IPS-20b (cell line): Measurements from ENCODE around the gene CCDC196.
"Not testable (repeated sequence)": the region's sequence is repeated elsewhere in the genome, so short reads cannot be mapped to it uniquely, and the experiment has no call there.

Experiments used
- H3K27ac ChIP-seq: one replicate; pipeline ENCODE4 v1.5.1; 2013; ENCODE audit warnings: low read length
- H3K27me3 ChIP-seq: 2 replicates; pipeline ENCODE4 v1.6.1; 2013; ENCODE audit warnings: mild to moderate bottlenecking, low read length, inconsistent platforms; ENCODE audit not compliant: insufficient read depth
- H3K36me3 ChIP-seq: 2 replicates; pipeline ENCODE4 v1.6.1; 2013; ENCODE audit warnings: low read depth, mild to moderate bottlenecking, inconsistent platforms, low read length, moderate library complexity; ENCODE audit not compliant: insufficient read depth
- H3K4me1 ChIP-seq: 2 replicates; pipeline ENCODE4 v1.6.1; 2013; ENCODE audit warnings: mild to moderate bottlenecking, control low read depth, inconsistent platforms, low read length, moderate library complexity; ENCODE audit not compliant: insufficient read depth
- H3K4me3 ChIP-seq: 2 replicates; pipeline ENCODE4 v1.5.1; 2013; ENCODE audit warnings: mild to moderate bottlenecking, low read length, inconsistent platforms
- H3K9ac ChIP-seq: 2 replicates; pipeline ENCODE4 v1.6.1; 2013; ENCODE audit warnings: low read depth, mild to moderate bottlenecking, inconsistent platforms, low read length, moderate library complexity
- H3K9me3 ChIP-seq: 2 replicates; pipeline ENCODE4 v1.6.1; 2013; ENCODE audit warnings: mild to moderate bottlenecking, low read depth, low read length, inconsistent platforms; ENCODE audit not compliant: insufficient read depth

The CCDC196 gene

GRCh38 chr14:66514213-66514612 is 28.0 kb downstream of the CCDC196 start:
- H3K27ac ChIP-seq, result no peak overlapping the region
- H3K9me3 ChIP-seq, result no peaks in the 10 kb centered on the region
- no peaks in the 10 kb centered on the region for H3K36me3 ChIP-seq
- no peak overlapping the region for H3K4me3 ChIP-seq
- H3K9ac ChIP-seq, result no peak overlapping the region
- peaks cover 20% of the 10 kb centered on the region for H3K27me3 ChIP-seq
- H3K4me1 ChIP-seq, result peaks cover 6% of the 10 kb centered on the region; the same call in 1 of the 2 replicates

- Histone ChIP-seq H3K9ac (no peak overlapping the region), H3K4me3 (no peak overlapping the region), H3K27me3 (no peaks in the 10 kb centered on the region), H3K27ac (no peak overlapping the region), H3K4me1 (no peaks in the 10 kb centered on the region), H3K9me3 (no peaks in the 10 kb centered on the region), H3K36me3 (no peaks in the 10 kb centered on the region)
These were observed 44.4 kb downstream of the CCDC196 start for GRCh38 chr14:66530526-66530925.

- Histone ChIP-seq H3K9me3 (no peaks in the 10 kb centered on the region), H3K27ac (no peak overlapping the region), H3K4me3 (no peak overlapping the region), H3K27me3 (no peaks in the 10 kb centered on the region), H3K9ac (no peak overlapping the region), H3K36me3 (no peaks in the 10 kb centered on the region), H3K4me1 (no peaks in the 10 kb centered on the region)
These were observed 52.9 kb downstream of the CCDC196 start for GRCh38 chr14:66539034-66539433.

GRCh38 chr14:66540038-66540437 is 53.9 kb downstream of the CCDC196 start:
- H3K4me3 ChIP-seq, result no peak overlapping the region
- no peaks in the 10 kb centered on the region for H3K4me1 ChIP-seq
- H3K27ac ChIP-seq, result no peak overlapping the region
- no peaks in the 10 kb centered on the region for H3K36me3 ChIP-seq
- no peaks in the 10 kb centered on the region for H3K27me3 ChIP-seq
- no peak overlapping the region for H3K9ac ChIP-seq
- H3K9me3 ChIP-seq, result no peaks in the 10 kb centered on the region

- Histone ChIP-seq H3K9me3 (no peaks in the 10 kb centered on the region), H3K9ac (no peak overlapping the region), H3K27me3 (no peaks in the 10 kb centered on the region)
These were observed 55.5 kb downstream of the CCDC196 start for GRCh38 chr14:66541627-66542026.

GRCh38 chr14:66543996-66544395 is 57.8 kb downstream of the CCDC196 start:
- no peak overlapping the region for H3K27ac ChIP-seq
- no peak overlapping the region for H3K9ac ChIP-seq
- H3K27me3 ChIP-seq, result no peaks in the 10 kb centered on the region
- no peaks in the 10 kb centered on the region for H3K9me3 ChIP-seq
- H3K4me1 ChIP-seq, result no peaks in the 10 kb centered on the region
- H3K4me3 ChIP-seq, result no peak overlapping the region
- H3K36me3 ChIP-seq, result no peaks in the 10 kb centered on the region

More at GRCh38 chr14:66541627-66542026, 55.5 kb downstream of the CCDC196 start:
- Histone ChIP-seq H3K36me3 (no peaks in the 10 kb centered on the region), H3K4me1 (no peaks in the 10 kb centered on the region), H3K4me3 (no peak overlapping the region), H3K27ac (no peak overlapping the region)

- H3K27me3 ChIP-seq, H3K4me3 ChIP-seq, H3K4me1 ChIP-seq, H3K9me3 ChIP-seq, H3K9ac ChIP-seq, H3K27ac ChIP-seq, H3K36me3 ChIP-seq: not testable (repeated sequence)
These were observed 59.0 kb downstream of the CCDC196 start for GRCh38 chr14:66545191-66545590.

- H3K27ac ChIP-seq, H3K36me3 ChIP-seq, H3K9me3 ChIP-seq, H3K9ac ChIP-seq, H3K27me3 ChIP-seq, H3K4me1 ChIP-seq, H3K4me3 ChIP-seq: not testable (repeated sequence)
These were observed 59.6 kb downstream of the CCDC196 start for GRCh38 chr14:66545751-66546150.
